Embryonic facial prominence (tissue), 1 donor: ENCODE data around the gene L3MBTL2.
A peak's percentile ranks its signal among the peaks of the same experiment; 100 is the strongest.
"Not testable (repeated sequence)": the region's sequence is repeated elsewhere in the genome, so short reads cannot be mapped to it uniquely, and the experiment has no call there.

Experiments used
- DNase-seq: peaks from one replicate; pipeline ENCODE4 v3.0.0-alpha.2; 2016; ENCODE audit errors: extremely low spot score

L3MBTL2 gene

GRCh38 chr22:41204992-41205900, at the start of gene L3MBTL2:
L3MBTL2 (plus strand) TSS chr22:41205312; CDS start chr22:41205363, 51 bp downstream.
- peak; percentile 92 for DNase-seq

GRCh38 chr22:41157083-41157482, 48.0 kb upstream of the L3MBTL2 start:
- no peak for DNase-seq

DNA sequence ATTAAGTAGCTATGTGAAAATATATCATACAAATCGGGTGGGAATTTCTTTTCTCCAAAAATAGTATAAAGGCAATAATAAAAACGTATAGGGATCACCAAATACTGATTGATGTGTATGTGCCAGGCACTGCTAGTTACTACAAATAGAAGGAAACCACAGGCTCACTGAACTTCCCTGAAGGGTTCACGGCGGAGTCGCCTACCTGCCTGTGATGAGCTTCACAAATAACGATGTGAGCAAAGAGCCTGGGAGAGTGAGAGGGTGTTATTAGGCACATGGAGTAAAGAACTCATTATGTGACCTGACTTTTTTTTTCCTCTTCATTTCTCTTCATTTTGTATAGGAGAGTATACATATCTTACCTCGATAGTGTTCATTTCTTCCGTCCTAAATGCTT, 36.0 kb upstream of the L3MBTL2 start:
- no peak for DNase-seq

DNA sequence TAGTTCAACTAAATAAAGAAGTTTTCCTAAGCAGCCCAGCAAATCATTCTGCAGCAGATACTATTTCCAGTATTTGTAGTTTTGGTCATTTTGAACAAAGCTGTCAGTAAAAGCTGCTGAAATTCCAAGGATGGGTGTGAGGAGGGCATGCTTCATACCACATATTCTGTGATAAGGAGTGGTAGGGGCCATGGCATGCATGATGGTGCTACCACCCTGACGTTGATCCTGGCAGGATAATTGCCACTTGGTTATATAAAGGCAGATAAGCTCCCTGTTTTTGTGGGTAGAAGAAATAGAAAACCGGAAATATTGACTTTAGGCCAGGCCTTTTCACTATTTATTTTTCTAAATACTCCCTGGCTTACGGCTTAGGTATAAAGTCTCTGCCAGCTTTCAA, 33.1 kb upstream of the L3MBTL2 start:
- no peak for DNase-seq

- DNase-seq: no peak
Observed at GRCh38 chr22:41175546-41175945, 29.6 kb upstream of the L3MBTL2 start.

DNA sequence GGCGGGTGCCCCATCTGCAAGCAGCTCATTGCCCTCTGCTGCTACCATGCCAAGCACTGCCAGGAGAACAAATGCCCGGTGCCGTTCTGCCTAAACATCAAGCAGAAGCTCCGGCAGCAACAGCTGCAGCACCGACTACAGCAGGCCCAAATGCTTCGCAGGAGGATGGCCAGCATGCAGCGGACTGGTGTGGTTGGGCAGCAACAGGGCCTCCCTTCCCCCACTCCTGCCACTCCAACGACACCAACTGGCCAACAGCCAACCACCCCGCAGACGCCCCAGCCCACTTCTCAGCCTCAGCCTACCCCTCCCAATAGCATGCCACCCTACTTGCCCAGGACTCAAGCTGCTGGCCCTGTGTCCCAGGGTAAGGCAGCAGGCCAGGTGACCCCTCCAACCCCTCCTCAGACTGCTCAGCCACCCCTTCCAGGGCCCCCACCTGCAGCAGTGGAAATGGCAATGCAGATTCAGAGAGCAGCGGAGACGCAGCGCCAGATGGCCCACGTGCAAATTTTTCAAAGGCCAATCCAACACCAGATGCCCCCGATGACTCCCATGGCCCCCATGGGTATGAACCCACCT, 28.0 kb upstream of the L3MBTL2 start:
- DNase-seq: no peak

GRCh38 chr22:41177622-41178424, 27.3 kb upstream of the L3MBTL2 start:
- no peak for DNase-seq

GRCh38 chr22:41178425-41178975, 26.6 kb upstream of the L3MBTL2 start:
- no peak for DNase-seq

DNA sequence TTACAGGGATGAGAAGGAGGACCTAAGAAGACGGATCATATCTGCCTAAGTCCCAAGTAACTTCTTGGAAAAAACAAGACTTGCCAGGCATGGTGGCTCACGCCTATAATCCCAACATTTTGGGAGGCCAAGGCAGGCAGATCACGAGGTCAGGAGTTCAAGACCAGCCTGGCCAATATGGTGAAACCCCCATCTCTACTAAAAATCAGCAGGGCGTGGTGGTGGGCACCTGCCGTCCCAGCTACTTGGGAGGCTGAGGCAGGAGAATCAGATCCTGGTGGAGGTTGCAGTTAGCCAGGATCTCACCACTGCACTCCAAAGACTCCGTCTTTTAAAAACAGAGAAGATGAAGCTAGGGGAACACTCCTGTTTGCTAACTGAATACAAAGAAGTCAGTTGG, 24.8 kb upstream of the L3MBTL2 start:
- DNase-seq: not testable (repeated sequence)

DNA sequence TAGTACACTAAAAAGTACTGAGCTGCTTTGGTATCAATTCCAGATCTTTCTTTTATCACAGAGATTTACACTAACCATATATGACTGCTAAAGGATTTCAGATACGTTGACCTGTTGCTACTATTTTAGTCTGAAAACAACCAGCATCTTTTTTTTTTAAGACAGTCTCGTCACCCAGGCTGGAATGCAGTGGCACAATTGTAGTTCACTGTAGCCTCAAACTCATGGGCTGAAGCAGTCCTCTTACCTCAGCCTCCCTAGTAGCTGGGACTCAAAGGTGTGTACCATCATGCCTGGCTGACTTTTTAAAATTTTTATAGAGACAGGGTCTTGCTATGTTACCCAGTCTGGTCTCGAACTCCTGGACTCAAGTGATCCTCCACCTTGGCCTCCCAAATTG, 24.2 kb upstream of the L3MBTL2 start:
- DNase-seq: no peak

GRCh38 chr22:41181349-41182241, 23.5 kb upstream of the L3MBTL2 start:
- DNase-seq: no peak

- no peak for DNase-seq
Observed at GRCh38 chr22:41184679-41185078, 20.4 kb upstream of the L3MBTL2 start.

DNA sequence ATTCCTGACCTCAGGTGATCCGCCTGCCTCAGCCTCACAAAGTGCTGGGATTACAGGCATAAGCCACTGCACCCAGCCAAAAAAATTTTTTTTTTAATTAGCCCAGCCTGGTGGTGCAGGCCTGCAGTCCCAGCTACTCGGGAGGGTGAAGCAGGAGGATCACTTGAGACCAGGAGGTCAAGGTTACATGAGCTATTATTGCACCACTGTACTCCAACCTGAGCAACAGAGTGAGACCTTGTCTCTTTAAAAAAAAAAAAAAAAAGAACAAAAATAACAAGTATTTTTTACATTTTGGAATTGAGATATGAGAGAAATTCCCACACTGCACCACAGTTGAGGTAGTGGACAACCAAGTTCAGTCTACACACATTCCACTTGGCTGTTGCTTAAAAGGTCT, 13.6 kb upstream of the L3MBTL2 start:
- DNase-seq: no peak

DNA sequence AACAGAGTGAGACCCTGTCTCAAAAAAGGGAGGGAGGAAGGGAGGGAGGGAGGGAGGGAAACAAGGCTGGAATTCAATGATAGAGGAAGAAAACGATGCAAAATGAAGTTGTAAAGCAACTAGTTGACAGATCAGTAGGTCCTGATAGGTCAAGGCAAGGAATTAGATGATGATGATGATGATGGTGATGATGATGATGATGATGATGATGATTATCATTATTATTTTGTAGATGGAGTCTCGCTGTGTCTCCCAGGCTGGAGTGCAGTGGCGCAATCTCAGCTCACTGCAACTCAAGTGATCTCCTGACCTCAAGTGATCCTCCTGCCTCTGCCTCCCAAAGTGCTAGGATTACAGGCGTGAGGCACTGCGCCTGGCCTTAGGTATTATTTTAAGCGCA, 11.3 kb upstream of the L3MBTL2 start:
- no peak for DNase-seq

- no peak for DNase-seq
Observed at GRCh38 chr22:41197038-41197972, 7.8 kb upstream of the L3MBTL2 start.

DNA sequence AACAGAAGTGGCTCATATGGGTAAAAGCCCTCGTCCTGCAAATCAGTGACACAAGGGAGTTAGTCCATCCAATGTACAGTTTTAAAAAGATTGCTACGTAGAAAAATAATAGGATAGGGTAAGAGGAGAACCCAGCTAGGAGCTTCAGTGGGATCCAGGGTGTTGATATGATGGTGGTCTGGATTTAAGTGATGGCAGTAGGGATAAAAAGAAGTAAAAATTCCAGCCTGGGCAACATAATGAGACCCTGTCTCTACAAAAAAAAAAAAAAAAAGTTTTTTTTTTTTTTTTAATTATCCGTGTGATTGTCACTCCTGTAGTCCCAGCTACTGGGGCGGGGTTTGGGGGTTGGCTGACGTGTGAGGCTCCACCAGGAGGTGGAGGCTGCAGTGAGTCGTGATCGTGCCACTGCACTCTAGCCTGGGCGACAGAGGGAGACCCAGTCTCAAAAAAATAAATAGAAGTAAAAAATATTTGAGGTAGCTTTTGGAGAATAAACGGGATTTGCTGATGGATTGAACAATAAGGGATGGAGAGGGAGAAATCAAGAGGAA, 7.0 kb upstream of the L3MBTL2 start:
- no peak for DNase-seq

- no peak for DNase-seq
Observed at GRCh38 chr22:41201141-41201540, 4.0 kb upstream of the L3MBTL2 start.

DNA sequence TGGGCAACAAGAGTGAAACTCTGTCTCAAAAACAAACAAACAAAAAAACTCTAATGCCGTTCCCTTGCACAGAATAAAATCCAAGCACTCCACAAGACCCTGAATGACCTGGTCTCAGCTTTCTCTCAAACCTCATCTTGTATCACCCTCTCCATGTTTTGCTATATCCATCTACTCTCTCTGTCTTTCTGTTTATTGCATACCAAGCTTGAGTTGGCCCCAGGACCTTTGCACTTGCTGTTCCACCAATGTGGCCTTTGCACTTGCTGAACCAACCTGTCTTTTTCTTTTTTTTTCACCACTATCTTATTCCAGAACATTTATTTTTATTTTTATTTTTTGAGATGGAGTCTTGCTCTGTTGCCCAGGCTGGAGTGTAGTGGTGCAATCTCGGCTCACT, 2.0 kb upstream of the L3MBTL2 start:
- no peak for DNase-seq

GRCh38 chr22:41204066-41204465, 1.0 kb upstream of the L3MBTL2 start:
- no peak for DNase-seq

DNA sequence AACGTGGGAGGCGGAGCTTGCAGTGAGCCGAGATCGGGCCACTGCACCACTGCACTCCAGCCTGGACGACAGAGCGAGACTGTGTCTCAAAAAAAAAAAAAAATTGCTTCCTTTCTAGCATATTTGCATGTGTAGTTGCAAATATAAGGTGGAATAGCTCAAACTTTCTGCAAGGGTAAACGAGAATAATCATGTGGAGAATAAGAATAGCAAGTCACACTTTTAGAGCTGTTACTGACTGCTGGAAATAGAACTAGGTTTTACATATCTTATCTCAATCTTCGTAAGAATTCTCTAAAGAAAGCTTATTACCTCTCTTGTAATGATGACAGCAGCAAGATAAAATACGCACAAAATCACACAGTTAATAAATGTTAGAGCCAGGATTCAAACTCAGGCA, 1.6 kb downstream of the L3MBTL2 start:
- DNase-seq: no peak
